ENCODE data around the gene CFAP20DC.

DNA sequence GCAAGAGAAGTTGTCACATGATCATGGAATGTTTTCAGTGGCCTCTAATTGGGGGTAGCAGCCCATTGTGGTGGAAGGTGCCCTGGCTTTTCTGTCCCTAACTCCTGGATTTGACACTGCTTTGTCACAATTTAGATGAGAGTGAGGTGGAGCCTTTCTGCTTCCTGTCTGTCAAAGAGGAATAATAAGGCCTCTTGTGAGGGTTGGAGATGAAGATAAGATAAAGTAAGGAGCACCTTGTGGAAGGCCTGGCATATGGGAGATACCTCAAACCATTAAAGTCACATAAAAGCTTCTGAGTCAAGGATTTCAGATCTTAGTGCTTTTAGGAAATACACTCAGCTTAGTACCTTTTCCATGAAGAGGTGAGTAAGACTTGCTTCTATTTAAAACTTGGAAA is 210.6 kb downstream of the CFAP20DC start:
- TF ChIP-seq, protein P1, sequence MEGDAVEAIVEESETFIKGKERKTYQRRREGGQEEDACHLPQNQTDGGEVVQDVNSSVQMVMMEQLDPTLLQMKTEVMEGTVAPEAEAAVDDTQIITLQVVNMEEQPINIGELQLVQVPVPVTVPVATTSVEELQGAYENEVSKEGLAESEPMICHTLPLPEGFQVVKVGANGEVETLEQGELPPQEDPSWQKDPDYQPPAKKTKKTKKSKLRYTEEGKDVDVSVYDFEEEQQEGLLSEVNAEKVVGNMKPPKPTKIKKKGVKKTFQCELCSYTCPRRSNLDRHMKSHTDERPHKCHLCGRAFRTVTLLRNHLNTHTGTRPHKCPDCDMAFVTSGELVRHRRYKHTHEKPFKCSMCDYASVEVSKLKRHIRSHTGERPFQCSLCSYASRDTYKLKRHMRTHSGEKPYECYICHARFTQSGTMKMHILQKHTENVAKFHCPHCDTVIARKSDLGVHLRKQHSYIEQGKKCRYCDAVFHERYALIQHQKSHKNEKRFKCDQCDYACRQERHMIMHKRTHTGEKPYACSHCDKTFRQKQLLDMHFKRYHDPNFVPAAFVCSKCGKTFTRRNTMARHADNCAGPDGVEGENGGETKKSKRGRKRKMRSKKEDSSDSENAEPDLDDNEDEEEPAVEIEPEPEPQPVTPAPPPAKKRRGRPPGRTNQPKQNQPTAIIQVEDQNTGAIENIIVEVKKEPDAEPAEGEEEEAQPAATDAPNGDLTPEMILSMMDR (IDR thresholded peaks at IDR 0.05; ENCODE audit: insufficient read depth, low read depth, low read length): no peak
- no peak for TF ChIP-seq EZH2 (IDR thresholded peaks at IDR 0.05; ENCODE audit: insufficient read depth, low read length)
